Activated CD4-positive, alpha-beta T cell treated with anti-CD3 and anti-CD28 coated beads for 48 hours (primary cell): ENCODE measurements around the gene RHOV.
"Not testable (repeated sequence)": the region's sequence is repeated elsewhere in the genome, so short reads cannot be mapped to it uniquely, and the experiment has no call there.

Source experiments
- DNase-seq: peaks from one replicate; pipeline ENCODE4 v3.0.0-alpha.2; 2020

The RHOV gene

DNA sequence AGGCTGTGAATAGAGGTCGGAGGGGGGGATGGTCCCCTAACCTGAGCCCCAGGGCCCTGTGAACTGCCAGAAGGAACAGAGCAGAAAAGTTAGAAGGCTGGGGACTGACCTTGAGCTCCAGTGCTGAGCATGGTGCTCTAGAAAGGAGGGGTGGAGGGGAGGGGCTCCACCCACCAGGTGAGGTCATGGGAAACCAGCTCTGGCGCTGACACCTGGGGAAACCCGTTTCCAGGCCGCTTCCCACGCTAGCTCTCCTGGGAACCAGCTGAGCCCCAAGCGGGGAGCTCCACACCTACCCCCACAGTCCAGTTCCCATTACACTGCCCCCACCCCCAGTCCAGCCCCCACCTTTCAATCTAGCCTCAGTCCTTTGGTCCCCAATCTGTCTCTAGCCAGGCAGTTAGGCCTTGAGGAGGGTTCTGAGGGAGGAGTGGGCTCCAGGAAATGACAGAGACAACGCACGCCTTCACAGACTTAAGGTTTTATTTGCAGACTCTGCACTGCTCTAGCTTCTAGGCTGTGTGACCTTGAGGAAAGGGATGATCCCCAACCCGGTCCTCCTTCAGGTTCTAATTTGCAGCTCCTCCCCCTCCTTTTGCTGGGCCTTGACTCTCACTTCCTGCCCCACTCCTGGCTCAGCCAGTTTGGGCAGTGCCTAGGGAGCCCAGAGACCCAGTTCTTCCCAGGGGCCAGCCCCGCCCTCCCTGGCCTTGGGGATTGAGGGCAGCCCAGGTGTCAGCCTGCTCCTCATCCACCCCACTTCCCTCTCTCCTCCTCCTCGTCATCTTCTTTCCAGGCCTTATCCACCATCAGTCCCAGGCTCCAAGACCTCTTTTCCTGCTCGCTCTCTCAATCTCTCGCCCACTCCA is 2.1 kb downstream of the RHOV start:
- DNase-seq, result peak; percentile 38

DNA sequence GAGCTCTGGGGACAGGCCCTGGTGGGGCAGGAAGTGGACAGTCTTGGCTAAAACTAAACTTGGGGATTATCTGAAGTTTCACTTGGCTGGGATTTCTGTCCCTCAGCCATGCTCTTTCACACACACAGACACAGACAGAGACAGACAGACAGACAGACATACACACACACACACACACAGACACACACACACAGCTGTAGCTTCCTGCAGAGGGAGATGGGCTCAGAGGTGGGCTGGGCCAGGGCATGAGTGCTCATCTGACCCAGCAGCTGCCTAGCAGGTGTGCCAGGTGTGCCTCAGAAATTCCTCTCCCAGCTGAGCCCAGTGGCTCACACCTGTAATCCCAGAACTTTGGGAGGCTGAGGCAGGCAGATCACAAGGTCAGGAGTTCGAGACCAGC is 3.3 kb downstream of the RHOV start:
- DNase-seq, result no peak

- DNase-seq, result no peak
These were observed 4.3 kb downstream of the RHOV start for GRCh38 chr15:40869686-40870085.

DNA sequence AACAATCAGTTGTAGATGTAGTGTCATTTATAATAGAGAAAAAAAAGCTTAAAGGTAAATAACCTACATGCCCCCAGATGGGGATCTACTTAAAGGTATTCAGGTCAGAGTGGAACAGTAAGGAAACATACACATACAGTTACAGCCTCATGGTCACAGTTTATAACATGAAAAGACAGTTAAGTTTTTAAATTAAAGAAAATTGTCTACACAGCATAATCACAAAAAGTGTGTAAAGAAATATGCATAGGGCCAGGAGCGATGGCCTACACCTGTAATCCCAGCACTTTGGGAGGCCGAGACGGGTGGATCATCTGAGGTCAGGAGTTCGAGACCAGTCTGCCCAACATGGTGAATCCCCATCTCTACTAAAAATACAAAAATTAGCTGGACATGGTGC is 6.8 kb downstream of the RHOV start:
- DNase-seq, result no peak

DNA sequence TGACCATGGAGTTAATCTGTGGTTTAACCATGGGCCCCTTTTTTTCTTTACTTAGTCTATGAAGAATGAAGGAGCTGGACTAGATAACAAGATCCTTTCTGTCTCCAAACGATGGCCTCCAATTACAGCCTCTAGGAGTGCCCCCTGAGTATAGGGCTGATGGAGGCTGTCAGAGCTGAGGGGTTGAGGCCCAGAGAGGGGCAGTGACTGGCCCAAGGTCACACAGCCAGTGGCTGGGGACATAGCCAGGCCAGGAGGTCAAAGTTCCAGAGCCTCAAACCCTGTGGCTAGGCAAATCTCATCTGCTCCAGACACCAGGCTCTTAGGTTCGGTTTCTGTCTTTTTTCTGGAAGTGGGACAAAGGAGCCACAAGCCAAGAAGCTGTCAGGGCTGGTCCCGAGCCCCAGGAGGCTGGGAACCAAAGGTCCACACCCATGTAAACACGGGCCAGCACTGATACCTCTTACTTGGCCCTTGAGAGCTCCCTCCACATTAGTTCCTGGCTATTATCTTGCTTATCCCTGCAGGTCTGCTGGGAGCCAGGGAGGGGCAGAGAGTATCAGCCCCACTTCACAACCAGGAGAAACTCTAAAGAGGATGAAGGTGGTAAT is 10.3 kb downstream of the RHOV start:
- DNase-seq, result no peak

DNA sequence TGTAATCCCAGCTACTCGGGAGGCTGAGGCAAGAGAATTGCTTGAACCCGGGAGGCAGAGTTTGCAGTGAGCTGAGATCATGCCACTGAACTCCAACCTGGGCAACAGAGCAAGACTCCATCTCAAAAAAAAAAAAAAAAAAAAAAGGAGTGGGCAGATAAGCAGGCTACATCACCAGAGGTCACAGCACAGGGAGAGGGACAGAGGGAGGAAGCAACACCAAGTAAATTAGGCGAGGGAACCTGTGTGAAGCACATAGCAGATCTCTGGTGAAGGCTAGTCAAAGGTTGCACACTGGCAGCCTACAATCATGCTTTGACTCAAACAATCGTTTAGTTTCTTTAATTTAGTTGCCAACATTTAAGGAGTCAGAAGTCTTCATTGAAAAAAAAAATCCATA is 12.9 kb downstream of the RHOV start:
- not testable (repeated sequence) for DNase-seq

DNA sequence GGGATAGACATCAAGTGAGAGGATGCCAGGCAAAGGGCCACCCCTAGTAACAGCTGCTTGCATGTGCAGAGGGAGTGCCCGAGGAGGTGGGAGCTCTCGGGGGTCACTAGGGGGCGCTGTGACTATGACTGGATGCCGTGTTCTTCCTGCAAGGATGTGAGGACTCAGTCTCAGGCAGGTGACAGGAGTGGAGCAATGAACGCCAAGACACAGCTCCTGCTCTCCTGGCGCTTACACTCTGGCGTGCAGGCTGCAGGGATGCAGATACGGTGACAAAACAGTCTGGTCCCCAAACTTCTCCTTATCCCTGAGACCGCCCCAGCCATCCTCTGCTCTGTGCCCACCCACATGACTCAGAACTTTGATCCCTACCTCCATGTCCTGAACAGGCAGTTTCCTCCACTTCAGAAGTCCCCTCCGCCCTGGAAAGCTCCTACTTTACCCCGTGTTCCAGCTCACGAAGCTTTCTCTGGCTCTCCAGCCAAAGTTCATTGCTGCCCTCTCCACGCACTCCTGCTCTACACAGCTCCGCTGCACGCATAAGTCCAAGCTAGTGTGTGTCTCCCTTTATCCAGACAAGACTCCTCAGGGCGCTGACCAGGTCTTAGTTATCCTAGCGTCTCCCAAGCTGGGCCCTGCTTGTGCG is 14.7 kb downstream of the RHOV start:
- peak; percentile 93 for DNase-seq

DNA sequence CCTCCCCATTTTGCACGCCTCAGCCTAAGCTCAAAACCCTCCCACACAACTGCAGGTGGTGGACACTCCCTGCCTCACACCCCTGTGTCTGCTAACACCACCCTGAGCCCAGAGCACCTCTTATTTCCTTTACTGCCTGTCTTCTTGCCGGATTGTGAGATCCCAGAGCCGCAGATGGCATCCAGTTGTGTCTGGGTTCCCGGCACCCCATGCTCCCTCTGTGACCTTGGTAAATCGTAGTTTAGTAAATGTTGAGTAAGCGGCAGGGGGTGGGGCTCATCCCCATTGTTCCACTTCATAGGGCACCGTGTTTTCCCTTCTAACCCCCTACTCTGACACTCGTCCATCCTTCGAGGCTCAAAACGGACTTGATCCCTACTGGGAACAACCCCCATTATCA is 15.3 kb downstream of the RHOV start:
- no peak for DNase-seq

DNA sequence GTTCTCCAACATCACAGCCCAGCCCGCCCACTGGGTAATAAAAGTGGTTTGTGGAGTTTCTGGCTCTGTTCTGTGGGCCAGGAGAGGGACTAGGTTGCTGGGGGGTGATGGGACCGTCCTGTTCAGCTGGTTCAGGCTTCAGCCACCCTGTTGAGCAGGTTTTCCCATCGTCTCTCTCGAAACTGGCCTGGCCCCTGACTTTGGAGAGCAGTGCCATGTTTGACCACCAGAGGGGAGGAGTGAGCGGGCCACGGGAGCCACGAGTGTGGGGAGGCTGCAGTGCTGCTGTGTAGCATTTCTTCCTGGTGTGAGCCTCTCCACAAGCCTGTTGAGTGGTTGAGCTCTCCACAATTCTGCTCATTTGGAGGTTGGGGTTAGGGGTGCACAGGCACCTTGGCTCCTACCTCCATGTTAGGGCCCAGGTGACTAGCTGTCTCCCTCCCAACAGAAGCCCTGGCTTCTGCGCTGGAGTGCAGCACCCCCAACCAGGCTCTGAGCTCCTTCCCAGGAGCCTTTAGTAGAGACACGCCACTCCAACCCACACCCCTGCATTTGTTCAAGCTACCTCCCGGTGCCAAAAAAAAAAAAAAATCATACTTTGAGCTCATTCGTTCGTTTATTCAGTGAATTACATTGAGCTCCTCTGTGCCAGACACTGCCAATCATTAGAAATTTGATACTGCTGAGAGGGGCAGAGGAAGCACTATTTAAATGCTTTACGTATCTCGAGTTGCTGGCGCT is 16.3 kb downstream of the RHOV start:
- DNase-seq, result peak; percentile 88

DNA sequence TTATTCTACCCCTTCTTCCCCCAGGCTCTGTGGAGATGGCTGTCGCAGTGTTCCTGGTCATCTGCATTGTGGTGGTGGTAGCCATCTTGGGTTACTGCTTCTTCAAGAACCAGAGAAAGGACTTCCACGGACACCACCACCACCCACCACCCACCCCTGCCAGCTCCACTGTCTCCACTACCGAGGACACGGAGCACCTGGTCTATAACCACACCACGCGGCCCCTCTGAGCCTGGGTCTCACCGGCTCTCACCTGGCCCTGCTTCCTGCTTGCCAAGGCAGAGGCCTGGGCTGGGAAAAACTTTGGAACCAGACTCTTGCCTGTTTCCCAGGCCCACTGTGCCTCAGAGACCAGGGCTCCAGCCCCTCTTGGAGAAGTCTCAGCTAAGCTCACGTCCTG is 17.3 kb downstream of the RHOV start:
- no peak for DNase-seq

GRCh38 chr15:40855706-40856234 is 18.3 kb downstream of the RHOV start:
- no peak for DNase-seq

DNA sequence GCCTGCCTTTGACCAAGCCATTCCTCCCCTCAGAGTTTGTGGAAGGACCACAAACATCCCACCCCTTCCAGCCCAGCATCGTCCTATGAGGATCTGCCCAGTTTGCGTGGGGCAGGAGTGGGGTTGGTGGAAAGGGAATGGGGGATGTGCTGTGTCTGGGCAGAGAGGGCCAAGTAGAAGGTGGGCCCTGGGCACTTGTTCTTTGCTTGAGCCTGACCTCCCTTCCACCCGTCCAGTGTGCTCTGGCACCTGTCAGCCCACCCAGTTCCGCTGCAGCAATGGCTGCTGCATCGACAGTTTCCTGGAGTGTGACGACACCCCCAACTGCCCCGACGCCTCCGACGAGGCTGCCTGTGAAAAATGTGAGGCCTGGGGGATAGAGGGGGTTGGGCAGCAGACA is 19.9 kb downstream of the RHOV start:
- no peak for DNase-seq

DNA sequence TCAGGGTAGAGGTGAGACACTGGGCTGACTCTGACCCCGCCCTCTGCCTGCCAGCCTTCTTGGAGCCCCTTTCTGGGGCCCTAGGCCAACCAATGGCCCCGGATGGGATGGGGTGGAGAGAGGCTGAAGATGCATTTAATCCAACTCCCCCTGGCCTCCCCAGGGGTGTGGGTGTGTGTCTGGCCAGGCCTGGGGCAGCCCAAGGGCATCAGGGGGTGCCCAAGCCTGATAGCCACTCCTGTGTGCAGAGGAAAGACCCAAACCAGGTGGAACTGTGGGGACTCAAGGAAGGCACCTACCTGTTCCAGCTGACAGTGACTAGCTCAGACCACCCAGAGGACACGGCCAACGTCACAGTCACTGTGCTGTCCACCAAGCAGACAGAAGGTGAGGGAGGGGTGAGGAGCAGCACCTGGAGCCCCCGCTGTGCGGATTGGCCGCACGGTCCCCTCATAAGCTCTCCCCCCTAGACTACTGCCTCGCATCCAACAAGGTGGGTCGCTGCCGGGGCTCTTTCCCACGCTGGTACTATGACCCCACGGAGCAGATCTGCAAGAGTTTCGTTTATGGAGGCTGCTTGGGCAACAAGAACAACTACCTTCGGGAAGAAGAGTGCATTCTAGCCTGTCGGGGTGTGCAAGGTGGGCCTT is 20.7 kb downstream of the RHOV start:
- no peak for DNase-seq

DNA sequence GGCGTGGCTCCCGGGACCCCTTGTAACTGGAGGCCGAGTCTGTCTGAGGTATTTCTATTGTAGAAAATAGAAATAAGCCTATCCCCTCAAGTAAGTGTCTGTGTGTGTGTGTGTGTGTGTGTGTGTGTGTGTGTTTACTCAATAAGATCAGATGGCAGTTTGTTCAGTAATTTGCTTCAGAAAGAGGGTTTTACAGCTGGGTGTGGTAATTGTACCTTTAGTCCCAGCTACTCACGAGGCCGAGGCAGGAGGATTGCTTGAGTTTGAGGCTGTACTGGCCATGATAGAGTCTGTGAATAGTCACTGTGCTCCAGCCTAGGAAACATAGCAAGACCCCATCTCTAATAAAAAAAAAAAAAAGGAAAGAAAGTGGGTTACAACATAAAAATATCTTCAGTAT is 21.5 kb downstream of the RHOV start:
- no peak for DNase-seq

GRCh38 chr15:40850576-40851112 is 23.4 kb downstream of the RHOV start:
- DNase-seq, result no peak

- DNase-seq, result no peak
These were observed 26.6 kb downstream of the RHOV start for GRCh38 chr15:40847223-40847961.

DNA sequence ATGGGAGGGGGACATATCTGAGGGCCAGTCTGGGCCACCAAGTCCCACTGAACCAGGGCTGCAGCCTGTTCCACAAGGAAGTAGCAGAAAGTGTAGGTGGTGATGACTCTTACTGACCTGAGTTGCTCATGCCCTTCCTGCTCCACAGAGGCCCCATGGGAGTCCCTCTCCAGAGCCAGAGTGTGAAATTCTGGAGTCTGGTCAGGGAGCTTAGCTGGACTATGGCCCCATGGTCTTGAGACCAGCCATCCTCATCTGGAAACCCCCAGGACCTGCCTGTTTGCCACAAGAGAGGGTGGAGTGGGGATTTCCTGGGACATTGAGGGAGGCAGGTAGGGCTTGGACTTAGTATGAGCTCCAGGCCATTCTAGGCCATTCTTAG is 27.2 kb downstream of the RHOV start:
- no peak for DNase-seq

- no peak for DNase-seq
These were observed 28.3 kb downstream of the RHOV start for GRCh38 chr15:40845511-40846284.

GRCh38 chr15:40845036-40845435 is 29.0 kb downstream of the RHOV start:
- DNase-seq, result no peak

DNA sequence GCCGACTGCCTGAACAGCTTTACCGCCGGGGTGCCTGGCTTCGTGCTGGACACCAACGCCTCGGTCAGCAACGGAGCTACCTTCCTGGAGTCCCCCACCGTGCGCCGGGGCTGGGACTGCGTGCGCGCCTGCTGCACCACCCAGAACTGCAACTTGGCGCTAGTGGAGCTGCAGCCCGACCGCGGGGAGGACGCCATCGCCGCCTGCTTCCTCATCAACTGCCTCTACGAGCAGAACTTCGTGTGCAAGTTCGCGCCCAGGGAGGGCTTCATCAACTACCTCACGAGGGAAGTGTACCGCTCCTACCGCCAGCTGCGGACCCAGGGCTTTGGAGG is 29.4 kb downstream of the RHOV start:
- peak; percentile 55 for DNase-seq
